Measurements from ENCODE around the gene STEAP3. TPM values are rescaled to one million over a fixed set of nuclear protein-coding genes. Genes with fewer than 3 reads are reported as not detected.

The STEAP3 gene
- total and polyA plus RNA-seq, 2 donors (not counting 1 experiment from before 2014, with no cell fraction given), result 1.1 to 1.6 TPM

DNA sequence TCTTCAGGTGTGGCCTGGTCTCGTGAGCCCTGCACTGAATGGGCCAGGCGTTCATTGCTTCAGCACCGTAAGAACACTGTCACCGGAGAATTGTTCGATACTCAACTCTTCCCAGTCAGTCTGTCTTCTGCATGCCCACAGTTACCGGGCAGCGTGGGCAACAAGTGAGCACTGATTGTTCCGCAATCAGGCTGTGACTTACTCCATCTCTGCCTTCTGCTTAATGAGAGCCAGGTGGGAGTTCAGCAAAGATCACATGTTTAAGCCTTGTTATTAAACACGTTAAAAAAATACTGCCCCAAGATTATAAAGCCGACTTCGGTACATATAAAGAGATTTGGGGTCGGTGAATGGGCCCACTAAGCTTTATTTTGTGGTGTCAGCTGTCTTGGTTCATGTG lies 3.7 kb downstream of the STEAP3 start:
- Mint-ChIP-seq H3K9me3 (ENCODE audit: insufficient read depth) (no peaks in the 10 kb centered on the region), H3K4me1 (peaks cover 12% of the 10 kb centered on the region), H3K27me3 (peaks cover 13% of the 10 kb centered on the region), H3K27ac (no peak overlapping the region), H3K4me3 (no peak overlapping the region)
- no peaks in the 10 kb centered on the region for H3K79me2 ChIP-seq (ENCODE audit: control insufficient read depth, insufficient read depth, low read length)
- H3K4me2 ChIP-seq (replicated peaks; ENCODE audit: low read depth, low read length, poor library complexity, severe bottlenecking), result no peak overlapping the region
- H3K27me3 ChIP-seq (replicated peaks in 1 of 4; ENCODE audit: control extremely low read depth in 1 of 4, control insufficient read depth in 3 of 4, insufficient read depth in 4 of 4, low read length in 3 of 4), result peaks cover 0 to 22% (median 6%) of the 10 kb centered on the region in 4 experiments
- H3K9me3 ChIP-seq (ENCODE audit: control extremely low read depth in 1 of 3, control insufficient read depth in 2 of 3, insufficient read depth in 1 of 3, low read length in 2 of 3), result peaks cover 0 to 4% (median 0%) of the 10 kb centered on the region in 3 donors
- DNase-seq (no peak), ATAC-seq (ENCODE audit: low read depth) (no peak)
- H3K9ac ChIP-seq (ENCODE audit: low read length), result no peak overlapping the region
- 97% methylated on average over 8 of the region's 12 CpGs for WGBS (ENCODE audit: insufficient coverage)
- no peaks in the 10 kb centered on the region for H4K20me1 ChIP-seq (ENCODE audit: control insufficient read depth, insufficient read depth, low read length, poor library complexity, severe bottlenecking)
- peaks cover 6 to 16% of the 10 kb centered on the region in 2 donors for H3K4me1 ChIP-seq (ENCODE audit: control insufficient read depth in 2 of 2, insufficient read depth in 2 of 2, low read length in 2 of 2)
- ChIA-PET CTCF (interaction anchor here (1.4 kb wide), 1 partner anchor 42 kb away, joined by 3 read pairs; no protein-coding TSS in a partner anchor), POLR2A (no interaction called here)
- intact Hi-C loops (cut with micrococcal nuclease), result no loop called here
- no peak overlapping the region for H2AFZ ChIP-seq (ENCODE audit: insufficient read depth, low read depth, low read length, poor library complexity, severe bottlenecking)
- no peak for TF ChIP-seq EZH2 (IDR thresholded peaks at IDR 0.05; ENCODE audit: borderline replicate concordance, insufficient read depth, low read depth, low read length, poor library complexity, severe bottlenecking)
- TF ChIP-seq, protein P1, sequence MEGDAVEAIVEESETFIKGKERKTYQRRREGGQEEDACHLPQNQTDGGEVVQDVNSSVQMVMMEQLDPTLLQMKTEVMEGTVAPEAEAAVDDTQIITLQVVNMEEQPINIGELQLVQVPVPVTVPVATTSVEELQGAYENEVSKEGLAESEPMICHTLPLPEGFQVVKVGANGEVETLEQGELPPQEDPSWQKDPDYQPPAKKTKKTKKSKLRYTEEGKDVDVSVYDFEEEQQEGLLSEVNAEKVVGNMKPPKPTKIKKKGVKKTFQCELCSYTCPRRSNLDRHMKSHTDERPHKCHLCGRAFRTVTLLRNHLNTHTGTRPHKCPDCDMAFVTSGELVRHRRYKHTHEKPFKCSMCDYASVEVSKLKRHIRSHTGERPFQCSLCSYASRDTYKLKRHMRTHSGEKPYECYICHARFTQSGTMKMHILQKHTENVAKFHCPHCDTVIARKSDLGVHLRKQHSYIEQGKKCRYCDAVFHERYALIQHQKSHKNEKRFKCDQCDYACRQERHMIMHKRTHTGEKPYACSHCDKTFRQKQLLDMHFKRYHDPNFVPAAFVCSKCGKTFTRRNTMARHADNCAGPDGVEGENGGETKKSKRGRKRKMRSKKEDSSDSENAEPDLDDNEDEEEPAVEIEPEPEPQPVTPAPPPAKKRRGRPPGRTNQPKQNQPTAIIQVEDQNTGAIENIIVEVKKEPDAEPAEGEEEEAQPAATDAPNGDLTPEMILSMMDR (IDR thresholded peaks at IDR 0.05), result no peak
- H3K36me3 ChIP-seq (replicated peaks in 1 of 2; ENCODE audit: control extremely low read depth in 1 of 2, control insufficient read depth in 1 of 2, extremely low read depth in 1 of 2, insufficient read depth in 2 of 2, low read length in 1 of 2), result no peaks in the 10 kb centered on the region
- no peak overlapping the region for H3K4me3 ChIP-seq (ENCODE audit: control extremely low read depth in 1 of 5, extremely low read depth in 1 of 5, insufficient read depth in 1 of 5, low read depth in 2 of 5, low read length in 4 of 5)
- H3K27ac ChIP-seq (ENCODE audit: low read length in 2 of 2), result no peak overlapping the region

DNA sequence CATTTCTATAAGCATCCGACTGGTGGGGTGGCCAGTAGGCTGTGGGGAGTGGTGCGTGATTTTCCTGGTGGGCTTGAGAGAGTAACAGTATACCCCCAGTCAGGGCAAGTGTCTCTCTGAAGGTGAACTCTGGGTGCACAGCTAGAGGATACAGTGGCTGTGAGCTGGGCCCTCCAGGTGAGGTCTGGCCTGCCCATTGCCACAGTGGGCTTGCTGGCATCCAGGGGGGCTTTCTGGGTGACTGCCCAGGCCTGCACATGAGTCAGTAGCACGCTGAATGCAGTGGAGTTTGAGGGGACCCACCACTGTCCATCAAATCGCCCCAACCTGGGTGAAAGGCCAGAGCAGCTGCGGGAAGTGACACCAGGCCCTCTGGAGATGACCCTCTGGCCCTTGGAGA lies 4.5 kb downstream of the STEAP3 start:
- H3K79me2 ChIP-seq (ENCODE audit: control insufficient read depth, insufficient read depth, low read length), result no peaks in the 10 kb centered on the region
- ChIA-PET POLR2A (no interaction called here), CTCF (interaction anchor here (1.1 kb wide), 1 partner anchor 9 kb away, joined by 3 read pairs; no protein-coding TSS in a partner anchor)
- H3K9ac ChIP-seq (ENCODE audit: low read length), result no peak overlapping the region
- Mint-ChIP-seq H3K27me3 (peaks cover 7% of the 10 kb centered on the region), H3K4me3 (no peak overlapping the region), H3K27ac (no peak overlapping the region), H3K4me1 (peaks cover 12% of the 10 kb centered on the region), H3K9me3 (ENCODE audit: insufficient read depth) (no peaks in the 10 kb centered on the region)
- no peak overlapping the region for H3K4me2 ChIP-seq (replicated peaks; ENCODE audit: low read depth, low read length, poor library complexity, severe bottlenecking)
- DNase-seq (no peak), ATAC-seq (ENCODE audit: low read depth) (no peak)
- no peaks in the 10 kb centered on the region for H4K20me1 ChIP-seq (ENCODE audit: control insufficient read depth, insufficient read depth, low read length, poor library complexity, severe bottlenecking)
- TF ChIP-seq EZH2 (IDR thresholded peaks at IDR 0.05; ENCODE audit: borderline replicate concordance, insufficient read depth, low read depth, low read length, poor library complexity, severe bottlenecking), result no peak
- TF ChIP-seq, protein P1 (IDR thresholded peaks at IDR 0.05), result no peak
- intact Hi-C loops (cut with micrococcal nuclease), result no loop called here
- H2AFZ ChIP-seq (ENCODE audit: insufficient read depth, low read depth, low read length, poor library complexity, severe bottlenecking), result no peak overlapping the region
- 100% methylated on average over 4 of the region's 5 CpGs for WGBS (ENCODE audit: insufficient coverage)
- H3K27ac ChIP-seq (ENCODE audit: low read length in 2 of 2), result no peak overlapping the region
- H3K4me1 ChIP-seq (ENCODE audit: control insufficient read depth in 2 of 2, insufficient read depth in 2 of 2, low read length in 2 of 2), result peaks cover 6 to 22% of the 10 kb centered on the region in 2 donors
- no peaks in the 10 kb centered on the region for H3K36me3 ChIP-seq (replicated peaks in 1 of 2; ENCODE audit: control extremely low read depth in 1 of 2, control insufficient read depth in 1 of 2, extremely low read depth in 1 of 2, insufficient read depth in 2 of 2, low read length in 1 of 2)
- peaks cover 0 to 17% (median 6%) of the 10 kb centered on the region in 4 experiments for H3K27me3 ChIP-seq (replicated peaks in 1 of 4; ENCODE audit: control extremely low read depth in 1 of 4, control insufficient read depth in 3 of 4, insufficient read depth in 4 of 4, low read length in 3 of 4)
- H3K9me3 ChIP-seq (ENCODE audit: control extremely low read depth in 1 of 3, control insufficient read depth in 2 of 3, insufficient read depth in 1 of 3, low read length in 2 of 3), result peaks cover 0 to 4% (median 0%) of the 10 kb centered on the region in 3 donors
- no peak overlapping the region for H3K4me3 ChIP-seq (ENCODE audit: control extremely low read depth in 1 of 5, extremely low read depth in 1 of 5, insufficient read depth in 1 of 5, low read depth in 2 of 5, low read length in 4 of 5)

All from B cell (primary cell).